MM.1S (cell line): ENCODE measurements around the gene PTPRJ.

ENCODE experiments used
- DNase-seq: peaks from one replicate; pipeline ENCODE4 v3.0.0-alpha.2; 2015
- H2AFZ ChIP-seq: fragments of 300-600 bp; sonication (generic); 2 replicates; pipeline ENCODE4 v1.6.0; 2016; ENCODE audit warnings: antibody characterized with exemption, low read length
- H3F3A ChIP-seq: fragments of 300-600 bp; sonication (generic); 2 replicates; pipeline ENCODE4 v1.6.1; 2016; ENCODE audit warnings: mild to moderate bottlenecking, antibody characterized with exemption, low read length, moderate library complexity, mixed read lengths; ENCODE audit not compliant: insufficient read depth
- H3K27ac ChIP-seq: fragments of 300-600 bp; sonication (generic); 2 replicates; pipeline ENCODE4 v1.5.1; 2016; ENCODE audit warnings: mild to moderate bottlenecking, low read length
- H3K27me3 ChIP-seq: fragments of 300-600 bp; sonication (generic); replicated peaks from 2 replicates; pipeline ENCODE4 v1.6.0; 2016; ENCODE audit warnings: low read length; ENCODE audit not compliant: insufficient read depth
- H3K36me3 ChIP-seq: fragments of 300-600 bp; sonication (generic); replicated peaks from 2 replicates; pipeline ENCODE4 v1.6.1; 2016; ENCODE audit warnings: mild to moderate bottlenecking, low read length, mixed read lengths; ENCODE audit not compliant: insufficient read depth
- H3K4me1 ChIP-seq: fragments of 300-600 bp; sonication (generic); 2 replicates; pipeline ENCODE4 v1.6.1; 2016; ENCODE audit warnings: low read length, mixed read lengths
- H3K4me2 ChIP-seq: fragments of 300-600 bp; sonication (generic); 2 replicates; pipeline ENCODE4 v1.6.0; 2016; ENCODE audit warnings: low read depth, low read length
- H3K4me3 ChIP-seq: fragments of 300-600 bp; sonication (generic); 2 replicates; pipeline ENCODE4 v1.5.1; 2016; ENCODE audit warnings: low read length, mixed read lengths
- H3K79me2 ChIP-seq: fragments of 300-600 bp; sonication (generic); 2 replicates; pipeline ENCODE4 v1.6.1; 2016; ENCODE audit warnings: mixed run types, low read length, mixed read lengths
- H3K9ac ChIP-seq: fragments of 300-600 bp; sonication (generic); 2 replicates; pipeline ENCODE4 v1.6.1; 2016; ENCODE audit warnings: low read length, mixed read lengths
- H3K9me2 ChIP-seq: fragments of 300-600 bp; sonication (generic); replicated peaks from 2 replicates; pipeline ENCODE4 v1.6.1; 2016; ENCODE audit warnings: mild to moderate bottlenecking, low read length, mixed read lengths; ENCODE audit not compliant: insufficient read depth
- H3K9me3 ChIP-seq: fragments of 300-600 bp; sonication (generic); replicated peaks from 2 replicates; pipeline ENCODE4 v1.6.1; 2016; ENCODE audit warnings: mild to moderate bottlenecking, low read length, mixed read lengths; ENCODE audit not compliant: insufficient read depth
- H4K20me1 ChIP-seq: fragments of 300-600 bp; sonication (generic); 2 replicates; pipeline ENCODE4 v1.6.1; 2016; ENCODE audit warnings: mild to moderate bottlenecking, low read length, moderate library complexity, mixed read lengths; ENCODE audit not compliant: insufficient read depth
- CTCF ChIP-seq: fragments of 300-600 bp; sonication (generic); IDR thresholded peaks from 2 replicates; pipeline ENCODE4 v1.5.1; 2016; ENCODE audit warnings: antibody characterized with exemption, low read length, mixed read lengths
- EZH2 ChIP-seq: fragments of 300-600 bp; sonication (generic); optimal IDR thresholded peaks from 2 replicates; pipeline ENCODE3; 2017; ENCODE audit warnings: low read depth, mild to moderate bottlenecking, antibody characterized with exemption, low read length, mixed read lengths
- EZH2phosphoT487 ChIP-seq: fragments of 300-600 bp; sonication (generic); IDR thresholded peaks from 2 replicates; pipeline ENCODE4 v1.6.1; 2018; ENCODE audit warnings: antibody characterized with exemption, low read length

The PTPRJ gene

GRCh38 chr11:48031602-48032001, 51.2 kb downstream of the PTPRJ start:
- no peaks in the 10 kb centered on the region for H3K4me1 ChIP-seq
- no peaks in the 10 kb centered on the region for H3K9me2 ChIP-seq
- H3F3A ChIP-seq, result no peaks in the 10 kb centered on the region
- H3K4me3 ChIP-seq, result no peak overlapping the region
- no peaks in the 10 kb centered on the region for H3K79me2 ChIP-seq
- DNase-seq, result no peak
- no peak overlapping the region for H3K9ac ChIP-seq
- no peaks in the 10 kb centered on the region for H3K27me3 ChIP-seq
- H3K9me3 ChIP-seq, result no peaks in the 10 kb centered on the region
- no peak overlapping the region for H3K27ac ChIP-seq
- no peak overlapping the region for H2AFZ ChIP-seq
- TF ChIP-seq EZH2 (no peak), CTCF (no peak), EZH2phosphoT487 (no peak)
- H3K36me3 ChIP-seq, result no peaks in the 10 kb centered on the region
- no peaks in the 10 kb centered on the region for H4K20me1 ChIP-seq
- H3K4me2 ChIP-seq, result no peak overlapping the region

DNA sequence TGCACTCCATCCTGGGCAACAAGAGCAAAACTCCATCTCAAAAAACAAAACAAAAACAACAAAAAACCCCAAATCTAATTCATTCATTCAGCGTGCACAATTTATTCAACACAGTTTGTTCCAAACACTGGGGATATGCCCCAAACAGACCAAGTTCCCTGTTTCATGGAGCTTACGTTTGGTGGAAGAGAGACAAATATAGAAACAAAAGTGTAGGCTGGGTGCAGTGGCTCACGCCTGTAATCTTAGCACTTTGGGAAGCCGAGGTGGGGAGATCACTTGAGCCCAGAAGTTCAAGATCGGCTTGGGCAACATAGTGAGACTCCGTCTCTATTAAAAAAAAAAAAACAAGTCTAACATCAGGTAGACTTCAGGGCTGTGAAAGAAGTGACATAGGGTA, 52.4 kb downstream of the PTPRJ start:
- no peak overlapping the region for H3K27ac ChIP-seq
- DNase-seq, result no peak
- H2AFZ ChIP-seq, result no peak overlapping the region
- H3K4me2 ChIP-seq, result no peak overlapping the region
- no peaks in the 10 kb centered on the region for H3K4me1 ChIP-seq
- no peaks in the 10 kb centered on the region for H3K79me2 ChIP-seq
- H3K27me3 ChIP-seq, result no peaks in the 10 kb centered on the region
- no peak for TF ChIP-seq CTCF
- TF ChIP-seq EZH2, result no peak
- TF ChIP-seq EZH2phosphoT487, result no peak
- H3F3A ChIP-seq, result no peaks in the 10 kb centered on the region
- H3K9me2 ChIP-seq, result no peaks in the 10 kb centered on the region
- no peaks in the 10 kb centered on the region for H3K36me3 ChIP-seq
- H3K9me3 ChIP-seq, result no peaks in the 10 kb centered on the region
- no peaks in the 10 kb centered on the region for H4K20me1 ChIP-seq
- no peak overlapping the region for H3K4me3 ChIP-seq
- H3K9ac ChIP-seq, result no peak overlapping the region

GRCh38 chr11:48033918-48034341, 53.6 kb downstream of the PTPRJ start:
- Histone ChIP-seq H2AFZ (no peak overlapping the region), H3K4me3 (no peak overlapping the region), H3K4me1 (no peaks in the 10 kb centered on the region), H3F3A (no peaks in the 10 kb centered on the region), H3K9ac (no peak overlapping the region), H3K36me3 (no peaks in the 10 kb centered on the region), H3K9me3 (no peaks in the 10 kb centered on the region), H4K20me1 (no peaks in the 10 kb centered on the region), H3K4me2 (no peak overlapping the region), H3K9me2 (no peaks in the 10 kb centered on the region), H3K27me3 (no peaks in the 10 kb centered on the region), H3K79me2 (no peaks in the 10 kb centered on the region), H3K27ac (no peak overlapping the region)
- TF ChIP-seq EZH2 (no peak), EZH2phosphoT487 (no peak), CTCF (no peak)
- DNase-seq, result no peak
